ENCODE results near the gene TRMT44. TPM values are rescaled to one million over a fixed set of nuclear protein-coding genes. Genes with fewer than 3 reads are reported as not detected.

The TRMT44 gene
- total RNA-seq, 1 donor from 2014 or later = 12.4 TPM

DNA sequence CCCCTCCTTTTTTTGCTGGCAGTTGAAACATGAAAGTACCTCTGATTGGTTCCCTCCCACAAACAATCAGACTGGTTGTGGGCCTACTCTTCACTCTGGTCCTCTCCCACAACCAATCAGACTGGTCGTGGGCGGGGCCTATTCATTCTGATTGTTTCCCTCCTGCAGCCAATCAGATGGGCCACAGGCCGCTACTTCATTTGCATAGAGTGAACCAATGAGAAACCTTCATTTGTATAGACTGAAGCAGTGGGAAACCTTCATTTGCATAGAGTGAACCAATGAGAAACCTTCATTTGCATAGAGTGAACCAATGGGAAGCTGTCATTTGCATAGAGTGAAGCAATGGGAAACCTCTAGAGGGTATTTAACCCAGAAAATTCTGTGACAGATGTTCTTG is 55.2 kb downstream of the TRMT44 start:
- Mint-ChIP-seq H3K27ac (ENCODE audit: unreplicated experiment) (no peak overlapping the region), H3K9me3 (ENCODE audit: low read depth) (peaks cover 4% of the 10 kb centered on the region), H3K27me3 (ENCODE audit: low read depth) (peaks cover 2% of the 10 kb centered on the region), H3K36me3 (ENCODE audit: low read depth) (peaks cover 2% of the 10 kb centered on the region), H3K4me1 (ENCODE audit: low read depth) (no peaks in the 10 kb centered on the region), H3K4me3 (ENCODE audit: unreplicated experiment) (no peak overlapping the region)
- no peak for DNase-seq (ENCODE audit: low spot score)
- TF ChIP-seq, protein P1, sequence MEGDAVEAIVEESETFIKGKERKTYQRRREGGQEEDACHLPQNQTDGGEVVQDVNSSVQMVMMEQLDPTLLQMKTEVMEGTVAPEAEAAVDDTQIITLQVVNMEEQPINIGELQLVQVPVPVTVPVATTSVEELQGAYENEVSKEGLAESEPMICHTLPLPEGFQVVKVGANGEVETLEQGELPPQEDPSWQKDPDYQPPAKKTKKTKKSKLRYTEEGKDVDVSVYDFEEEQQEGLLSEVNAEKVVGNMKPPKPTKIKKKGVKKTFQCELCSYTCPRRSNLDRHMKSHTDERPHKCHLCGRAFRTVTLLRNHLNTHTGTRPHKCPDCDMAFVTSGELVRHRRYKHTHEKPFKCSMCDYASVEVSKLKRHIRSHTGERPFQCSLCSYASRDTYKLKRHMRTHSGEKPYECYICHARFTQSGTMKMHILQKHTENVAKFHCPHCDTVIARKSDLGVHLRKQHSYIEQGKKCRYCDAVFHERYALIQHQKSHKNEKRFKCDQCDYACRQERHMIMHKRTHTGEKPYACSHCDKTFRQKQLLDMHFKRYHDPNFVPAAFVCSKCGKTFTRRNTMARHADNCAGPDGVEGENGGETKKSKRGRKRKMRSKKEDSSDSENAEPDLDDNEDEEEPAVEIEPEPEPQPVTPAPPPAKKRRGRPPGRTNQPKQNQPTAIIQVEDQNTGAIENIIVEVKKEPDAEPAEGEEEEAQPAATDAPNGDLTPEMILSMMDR (IDR thresholded peaks at IDR 0.05) = no peak

DNA sequence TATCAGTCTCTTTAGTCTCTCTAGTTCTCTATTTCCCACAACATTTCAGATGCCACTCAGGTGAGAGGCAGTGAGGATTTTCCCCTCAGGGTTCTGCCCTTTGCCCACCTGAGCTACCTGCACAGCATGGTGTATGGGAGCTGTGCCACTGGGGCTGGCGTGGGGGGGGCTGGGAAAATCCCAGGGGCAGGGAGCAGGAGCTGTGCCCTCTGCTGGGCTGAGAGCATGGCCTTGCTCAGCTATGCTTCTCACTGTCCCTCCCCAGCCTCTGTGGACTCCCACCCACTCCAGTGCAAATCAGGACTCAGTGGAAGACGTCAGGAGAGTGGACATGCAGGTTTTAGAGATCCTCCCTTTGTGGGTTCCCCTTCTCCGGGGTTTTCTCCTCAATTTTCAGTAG is 57.2 kb downstream of the TRMT44 start:
- Mint-ChIP-seq H3K36me3 (ENCODE audit: low read depth) (peaks cover 2% of the 10 kb centered on the region), H3K4me1 (ENCODE audit: low read depth) (peaks cover 2% of the 10 kb centered on the region), H3K9me3 (ENCODE audit: low read depth) (peaks cover 4% of the 10 kb centered on the region), H3K27ac (ENCODE audit: unreplicated experiment) (no peak overlapping the region), H3K4me3 (ENCODE audit: unreplicated experiment) (no peak overlapping the region), H3K27me3 (ENCODE audit: low read depth) (peaks cover 2% of the 10 kb centered on the region)
- TF ChIP-seq, protein P1 (IDR thresholded peaks at IDR 0.05) = no peak
- no peak for DNase-seq (ENCODE audit: low spot score)

DNA sequence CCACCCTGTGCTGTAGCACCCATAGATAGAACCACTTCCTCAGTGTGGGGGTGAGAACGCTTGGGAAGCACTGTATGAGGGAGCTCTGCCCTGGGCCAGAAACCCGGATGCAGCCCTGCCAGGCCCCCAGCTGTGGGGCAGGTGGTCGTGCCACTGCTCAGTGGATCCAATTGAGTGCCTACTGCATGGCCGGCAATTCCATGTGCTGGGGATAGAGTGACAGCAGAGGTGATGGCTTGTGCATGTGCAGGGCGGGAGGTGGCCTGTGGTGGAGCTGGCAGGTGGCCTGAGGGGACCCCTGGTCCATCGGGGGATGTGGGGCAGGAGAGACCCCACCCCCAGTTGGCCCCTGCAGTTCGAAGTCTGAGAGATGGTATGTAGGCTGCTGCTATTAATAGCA is 60.4 kb downstream of the TRMT44 start:
- TF ChIP-seq, protein P1 (IDR thresholded peaks at IDR 0.05) = no peak
- peaks cover 2% of the 10 kb centered on the region for H3K36me3 Mint-ChIP-seq (ENCODE audit: low read depth)
- no peak overlapping the region for H3K27ac Mint-ChIP-seq (ENCODE audit: unreplicated experiment)
- peaks cover 7% of the 10 kb centered on the region for H3K27me3 Mint-ChIP-seq (ENCODE audit: low read depth)
- no peak overlapping the region for H3K4me3 Mint-ChIP-seq (ENCODE audit: unreplicated experiment)
- H3K4me1 Mint-ChIP-seq (ENCODE audit: low read depth) = peaks cover 9% of the 10 kb centered on the region
- DNase-seq (ENCODE audit: low spot score) = no peak
- peaks cover 4% of the 10 kb centered on the region for H3K9me3 Mint-ChIP-seq (ENCODE audit: low read depth)

DNA sequence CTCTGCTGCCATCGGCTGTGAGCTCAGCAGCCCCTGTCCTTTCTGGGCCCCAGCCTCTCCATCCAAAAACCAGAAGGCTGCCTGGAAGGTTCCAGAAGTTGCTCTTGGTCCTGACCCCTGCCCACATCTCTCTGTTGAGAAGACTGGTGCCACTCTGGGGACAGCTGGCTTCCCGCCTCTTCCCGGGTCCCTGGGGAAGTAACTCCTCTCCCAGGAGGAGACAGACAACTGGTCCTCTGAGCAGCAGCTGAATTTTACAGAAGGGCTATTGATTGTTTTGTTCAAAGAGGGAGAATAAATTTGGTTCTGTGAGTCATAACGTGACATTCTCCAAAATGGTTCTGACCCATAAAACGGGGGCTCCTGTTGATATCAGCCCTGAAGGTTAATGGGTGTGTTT is 61.2 kb downstream of the TRMT44 start:
- H3K9me3 Mint-ChIP-seq (ENCODE audit: low read depth) = peaks cover 4% of the 10 kb centered on the region
- DNase-seq (ENCODE audit: low spot score) = no peak
- TF ChIP-seq, protein P1 (IDR thresholded peaks at IDR 0.05) = no peak
- H3K4me3 Mint-ChIP-seq (ENCODE audit: unreplicated experiment) = no peak overlapping the region
- peaks cover 2% of the 10 kb centered on the region for H3K36me3 Mint-ChIP-seq (ENCODE audit: low read depth)
- H3K27me3 Mint-ChIP-seq (ENCODE audit: low read depth) = peaks cover 7% of the 10 kb centered on the region
- no peak overlapping the region for H3K27ac Mint-ChIP-seq (ENCODE audit: unreplicated experiment)
- H3K4me1 Mint-ChIP-seq (ENCODE audit: low read depth) = peaks cover 15% of the 10 kb centered on the region

DNA sequence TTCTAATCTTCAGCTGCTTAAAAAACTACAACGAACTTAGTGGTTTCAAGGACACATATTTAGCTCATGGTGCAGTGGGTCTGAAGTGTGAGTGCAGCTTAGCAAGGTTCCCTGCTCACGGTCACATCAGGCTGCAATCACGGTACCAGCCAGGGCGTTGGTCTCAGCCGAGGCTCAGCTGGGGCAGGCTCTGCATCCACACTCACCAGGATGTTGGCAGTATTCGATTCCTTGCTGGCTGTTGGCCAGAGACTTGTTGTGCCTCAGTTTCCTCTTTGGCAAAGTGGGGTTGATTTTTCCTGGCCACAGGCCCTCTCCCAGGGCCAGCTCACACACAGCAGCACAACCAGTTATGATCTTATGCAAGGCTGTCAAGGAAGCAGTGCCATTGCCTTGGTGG is 61.8 kb downstream of the TRMT44 start:
- H3K4me1 Mint-ChIP-seq (ENCODE audit: low read depth) = peaks cover 21% of the 10 kb centered on the region
- TF ChIP-seq, protein P1 (IDR thresholded peaks at IDR 0.05) = no peak
- no peak overlapping the region for H3K27ac Mint-ChIP-seq (ENCODE audit: unreplicated experiment)
- no peak overlapping the region for H3K4me3 Mint-ChIP-seq (ENCODE audit: unreplicated experiment)
- DNase-seq (ENCODE audit: low spot score) = no peak
- H3K9me3 Mint-ChIP-seq (ENCODE audit: low read depth) = peaks cover 4% of the 10 kb centered on the region
- H3K36me3 Mint-ChIP-seq (ENCODE audit: low read depth) = peaks cover 2% of the 10 kb centered on the region
- peaks cover 7% of the 10 kb centered on the region for H3K27me3 Mint-ChIP-seq (ENCODE audit: low read depth)

Measured in chondrocyte (in vitro differentiated cells).